H1 (cell line): ENCODE data around the gene CACNA1G. TPM values are rescaled to one million over a fixed set of nuclear protein-coding genes. Genes with fewer than 3 reads are reported as not detected.

Experiments
- CTCF ChIA-PET: fragments of 300-600 bp; sonication (Branson Sonifier 250); formaldehyde crosslinking; loops from one replicate; lab custom pipeline; 2021; ENCODE audit not compliant: partially characterized antibody; lab: Charles Lee
- POLR2A ChIA-PET: fragments of 300-600 bp; sonication (Branson Sonifier 250); formaldehyde crosslinking; loops from one replicate; lab custom pipeline; 2021; ENCODE audit warnings: inconsistent platforms; ENCODE audit not compliant: partially characterized antibody; lab: Charles Lee
- DNase-seq, 2 experiments: peaks; one replicate each; pipeline versions ENCODE4 v3.0.0 to v3.0.0-alpha.2; 2010 to 2022; ENCODE audit warnings: low spot score in 2 of 2, low read depth in 1 of 2, mixed read lengths in 1 of 2
- FAIRE-seq: peaks from 2 replicates; lab custom pipeline; 2011; peaks lifted over from hg19 to GRCh38; lab: Jason Lieb, UNC
- H2AFZ ChIP-seq: 2 replicates; pipeline ENCODE4 v1.8.1; 2012; ENCODE audit warnings: low read length, inconsistent platforms
- H2AK5ac ChIP-seq: 2 replicates; pipeline ENCODE4 v1.6.1; 2013; ENCODE audit warnings: low read depth, low read length
- H2BK120ac ChIP-seq: replicated peaks from 2 replicates; pipeline ENCODE3; 2013; ENCODE audit warnings: low read depth, low read length, inconsistent platforms
- H2BK12ac ChIP-seq: 2 replicates; pipeline ENCODE4 v1.6.1; 2013; ENCODE audit warnings: low read depth, low read length
- H2BK15ac ChIP-seq: 2 replicates; pipeline ENCODE4 v1.6.1; 2013; ENCODE audit warnings: low read length
- H2BK20ac ChIP-seq: 2 replicates; pipeline ENCODE4 v1.6.1; 2013; ENCODE audit warnings: low read length
- H2BK5ac ChIP-seq: 2 replicates; pipeline ENCODE4 v1.6.1; 2013; ENCODE audit warnings: low read depth, low read length
- H3K14ac ChIP-seq: 2 replicates; pipeline ENCODE4 v1.6.1; 2013; ENCODE audit warnings: inconsistent platforms; ENCODE audit not compliant: insufficient read length
- H3K18ac ChIP-seq: 2 replicates; pipeline ENCODE4 v1.6.1; 2013; ENCODE audit warnings: low read length; ENCODE audit errors: extremely low read depth
- H3K23ac ChIP-seq: 2 replicates; pipeline ENCODE4 v1.6.1; 2013; ENCODE audit warnings: inconsistent platforms; ENCODE audit not compliant: insufficient read length
- H3K23me2 ChIP-seq: 2 replicates; pipeline ENCODE4 v1.6.1; 2013; ENCODE audit warnings: low read depth, low read length
- H3K27ac ChIP-seq: 2 replicates; pipeline ENCODE4 v1.6.1; 2011; ENCODE audit warnings: low read depth, low read length, inconsistent platforms
- H3K27me3 ChIP-seq, 4 experiments: replicated peaks in 1 of 4; 1 replicate in 1 of 4; 2 replicates in 3 of 4; pipeline versions ENCODE4 v1.6.1 to v1.8.1; 2011 to 2013; ENCODE audit warnings: low read length in 3 of 4, mild to moderate bottlenecking in 3 of 4, inconsistent platforms in 2 of 4, mixed read lengths in 2 of 4, moderate library complexity in 1 of 4; ENCODE audit not compliant: control insufficient read depth in 3 of 4, insufficient read depth in 3 of 4; ENCODE audit errors: extremely low read depth in 1 of 4
- H3K36me3 ChIP-seq, 4 experiments: 2 replicates each; pipeline versions ENCODE4 v1.6.1 to v1.8.1; 2011 to 2013; ENCODE audit warnings: mild to moderate bottlenecking in 4 of 4, low read length in 3 of 4, moderate library complexity in 2 of 4, control low read depth in 1 of 4, inconsistent platforms in 1 of 4; ENCODE audit not compliant: insufficient read depth in 4 of 4, control insufficient read depth in 2 of 4
- H3K4ac ChIP-seq: replicated peaks from 2 replicates; pipeline ENCODE3; 2013; ENCODE audit warnings: low read length, low read depth, mixed read lengths, inconsistent platforms; ENCODE audit not compliant: insufficient read length
- H3K4me1 ChIP-seq, 4 experiments: replicated peaks in 1 of 4; 1 replicate in 1 of 4; 2 replicates in 3 of 4; pipeline versions ENCODE4 v1.6.1 to v1.8.1; 2011 to 2013; ENCODE audit warnings: low read length in 3 of 4, inconsistent platforms in 2 of 4, mixed read lengths in 1 of 4; ENCODE audit not compliant: insufficient read depth in 4 of 4, control insufficient read depth in 3 of 4
- H3K4me2 ChIP-seq, 2 experiments: 2 replicates each; pipeline versions ENCODE4 v1.6.1 to v1.8.1; 2011 to 2013; ENCODE audit warnings: low read depth in 2 of 2, low read length in 2 of 2, control low read depth in 1 of 2, inconsistent platforms in 1 of 2, mild to moderate bottlenecking in 1 of 2; ENCODE audit not compliant: insufficient read depth in 1 of 2
- H3K4me3 ChIP-seq, 4 experiments: fragments of 200-600, 300-600 bp in 1 of 4; sonication (generic), shearing (Covaris generic), sonication (Bioruptor Twin) in 1 of 4; 2 replicates each; pipeline versions ENCODE4 v1.5.1 to v1.8.1; 2011 to 2016; ENCODE audit warnings: low read length in 4 of 4, low read depth in 3 of 4, control low read depth in 2 of 4, inconsistent platforms in 2 of 4, mild to moderate bottlenecking in 2 of 4, mixed read lengths in 1 of 4, moderate library complexity in 1 of 4; ENCODE audit not compliant: insufficient read depth in 2 of 4; ENCODE audit errors: extremely low read depth in 1 of 4
- H3K56ac ChIP-seq: replicated peaks from 2 replicates; pipeline ENCODE3; 2013; ENCODE audit warnings: low read depth, mild to moderate bottlenecking, mixed read lengths, low read length, inconsistent platforms; ENCODE audit not compliant: insufficient read length
- H3K79me1 ChIP-seq: 2 replicates; pipeline ENCODE4 v1.6.1; 2013; ENCODE audit warnings: low read depth, low read length, control low read depth
- H3K79me2 ChIP-seq, 2 experiments: 2 replicates each; pipeline versions ENCODE4 v1.6.1 to v1.8.1; 2012 to 2013; ENCODE audit warnings: low read length in 2 of 2, mild to moderate bottlenecking in 2 of 2, inconsistent platforms in 1 of 2; ENCODE audit not compliant: insufficient read depth in 2 of 2, control insufficient read depth in 1 of 2
- H3K9ac ChIP-seq, 4 experiments: replicated peaks in 1 of 4; 1 replicate in 1 of 4; 2 replicates in 3 of 4; pipeline versions ENCODE4 v1.6.1 to v1.8.1; 2011 to 2013; ENCODE audit warnings: low read depth in 3 of 4, low read length in 3 of 4, control low read depth in 2 of 4, mild to moderate bottlenecking in 2 of 4, moderate library complexity in 2 of 4, inconsistent platforms in 1 of 4; ENCODE audit errors: extremely low read depth in 1 of 4
- H3K9me3 ChIP-seq, 2 experiments: 2 replicates each; pipeline versions ENCODE4 v1.6.1 to v1.8.1; 2012 to 2013; ENCODE audit warnings: mild to moderate bottlenecking in 2 of 2, moderate library complexity in 2 of 2, control low read depth in 1 of 2, inconsistent platforms in 1 of 2, low read depth in 1 of 2, low read length in 1 of 2, mixed read lengths in 1 of 2; ENCODE audit not compliant: insufficient read depth in 2 of 2
- H4K20me1 ChIP-seq, 2 experiments: replicated peaks in 1 of 2; 2 replicates each; pipeline versions ENCODE3 to v1.8.1; 2011 to 2013; ENCODE audit warnings: inconsistent platforms in 2 of 2, low read length in 2 of 2, mild to moderate bottlenecking in 1 of 2; ENCODE audit not compliant: insufficient read depth in 2 of 2, control insufficient read depth in 1 of 2
- H4K5ac ChIP-seq: 2 replicates; pipeline ENCODE4 v1.6.1; 2013; ENCODE audit warnings: low read length, low read depth, mixed read lengths, inconsistent platforms; ENCODE audit not compliant: insufficient read length
- H4K8ac ChIP-seq: 2 replicates; pipeline ENCODE4 v1.8.0; 2013; ENCODE audit warnings: mild to moderate bottlenecking, moderate library complexity, low read length, inconsistent platforms; ENCODE audit not compliant: insufficient read depth; ENCODE audit errors: extremely low read depth
- H4K91ac ChIP-seq: replicated peaks from 2 replicates; pipeline ENCODE3; 2013; ENCODE audit warnings: low read length, mixed read lengths, inconsistent platforms; ENCODE audit not compliant: insufficient read length
- ASH2L ChIP-seq: fragments of 200-600, 300-600 bp; sonication (generic); IDR thresholded peaks from one replicate; pipeline ENCODE4 v1.7.1; 2017; ENCODE audit warnings: low read length
- CHD2 ChIP-seq: IDR thresholded peaks from 2 replicates; pipeline ENCODE4 v1.6.1; 2012; ENCODE audit warnings: low read length, improper control_type of control experiment
- CREB1 ChIP-seq: IDR thresholded peaks from 2 replicates; pipeline ENCODE4 v1.6.1; 2012; ENCODE audit warnings: inconsistent platforms
- NRF1 ChIP-seq: IDR thresholded peaks from 2 replicates; pipeline ENCODE4 v1.6.1; 2011; ENCODE audit warnings: mild to moderate bottlenecking, low read depth, low read length, improper control_type of control experiment
- POLR2A ChIP-seq, 2 experiments: IDR thresholded peaks; 1 replicate in 1 of 2; 2 replicates in 1 of 2; pipeline ENCODE4 v1.6.1; 2011; ENCODE audit warnings: low read depth in 2 of 2, low read length in 2 of 2, mild to moderate bottlenecking in 2 of 2; ENCODE audit errors: control extremely low read depth in 1 of 2
- RBBP5 ChIP-seq: IDR thresholded peaks from 2 replicates; pipeline ENCODE4 v1.7.1; 2012; ENCODE audit warnings: low read depth, mild to moderate bottlenecking, inconsistent platforms, low read length, moderate library complexity, borderline replicate concordance
- RXRA ChIP-seq: IDR thresholded peaks from 2 replicates; pipeline ENCODE4 v1.6.1; 2011; ENCODE audit warnings: low read depth, mild to moderate bottlenecking, low read length, moderate library complexity; ENCODE audit not compliant: insufficient read depth
- WGBS, 2 experiments: shearing (Covaris generic) in 1 of 2; methylation state at CpG; one replicate each; pipeline versions ENCODE4 v1.1.6 to v1.1.7; 2013 to 2015; ENCODE audit warnings: low lambda C conversion rate in 2 of 2, mixed read lengths in 2 of 2, inconsistent platforms in 1 of 2, low coverage in 1 of 2, missing lambda C conversion rate in 1 of 2; ENCODE audit not compliant: insufficient replicate concordance in 2 of 2, insufficient coverage in 1 of 2, insufficient read length in 1 of 2; ENCODE audit errors: extremely low coverage in 1 of 2, missing lambda C conversion rate in 1 of 2; 5-methylcytosine and 5-hydroxymethylcytosine counted together
- polyA plus RNA-seq, 7 experiments: library from polyadenylated mRNA; depleted of rRNA in 3 of 7; stranded (reverse) in 5 of 7; unstranded in 2 of 7; fragments of >200 nt in 5 of 7; fragments of 200-250 nt in 2 of 7; gene quantifications; 1 replicate in 5 of 7; 2 replicates in 1 of 7; 4 replicates in 1 of 7; pipeline versions ENCODE4 v1.2.1 to v1.2.3, GENCODE V29; 2011 to 2013; ENCODE audit warnings: missing spikeins in 2 of 7, mixed read lengths in 2 of 7
- total RNA-seq: library from RNA; stranded (reverse); fragmentation: NEBNext Ultra II Directional; extraction: Animal tissue kit (Norgen Biotek cat#: 25700); gene quantifications from 2 replicates; pipeline ENCODE4 v1.2.1, GENCODE V29; 2021

CACNA1G gene
- total and polyA plus RNA-seq, 2 of the 8 experiments (the other 6 are each of a cell fraction or from before 2014, with no cell fraction given): 2.9 to 4.9 TPM

DNA sequence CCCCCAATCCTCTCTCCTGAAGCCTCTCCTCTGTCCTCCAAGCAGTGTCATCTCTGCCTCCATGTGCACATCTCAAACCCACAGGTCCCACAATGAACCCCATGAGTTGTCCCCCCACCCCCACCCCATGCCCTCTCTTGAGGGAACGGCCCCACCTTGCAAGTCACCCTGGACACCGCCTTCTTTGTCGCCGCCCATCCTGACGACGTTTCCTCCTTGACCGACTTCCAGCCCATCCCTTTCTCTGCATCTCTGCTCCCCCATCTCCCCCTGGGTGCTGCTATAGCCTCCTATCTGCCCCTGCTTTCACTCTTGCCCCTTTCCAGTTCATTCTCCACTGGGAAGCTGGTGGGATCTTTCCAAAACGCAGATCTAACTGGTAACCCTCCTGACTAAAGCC is 15.2 kb upstream of the CACNA1G start:
- CTCF ChIA-PET: interaction anchor here (0.6 to 1.5 kb wide), 12 partner anchors 17 to 181 kb away, joined by 3 to 4 read pairs (median 3); no protein-coding TSS in a partner anchor
- WGBS, 2 experiments: 77% methylated on average over 6 of the region's 8 CpGs; no CpG with 5 or more reads in 1 of the 2 experiments

More for the DNA sequence above, 15.2 kb upstream of the CACNA1G start:
- Histone ChIP-seq H2BK5ac (no peak overlapping the region), H2BK15ac (0 out of 2 replicates have a peak overlapping the region, but pooled peaks have one; percentile 81), H2BK120ac (no peak overlapping the region), H3K79me2 (no peaks in the 10 kb centered on the region), H3K4me2 (no peak overlapping the region), H3K56ac (no peak overlapping the region), H3K27ac (no peak overlapping the region), H3K4me1 (peaks cover 6 to 21% (median 16%) of the 10 kb centered on the region in 4 experiments), H2AFZ (no peak overlapping the region), H3K36me3 (no peaks in the 10 kb centered on the region), H2BK20ac (no peak overlapping the region)
- POLR2A ChIA-PET: no interaction called here
- TF ChIP-seq NRF1 (no peak), ASH2L (no peak), POLR2A (IDR thresholded peaks at IDR 0.05; ENCODE audit: control extremely low read depth in 1 of 2, low read depth in 2 of 2, low read length in 2 of 2) (no peak), CREB1 (no peak), CHD2 (no peak), RBBP5 (no peak), RXRA (no peak)
- TF ChIP-seq, all 59 proteins: peak for 0
- peak overlapping the region; percentile 31 for H4K91ac ChIP-seq
- H3K79me1 ChIP-seq: no peaks in the 10 kb centered on the region
- no peak overlapping the region for H4K8ac ChIP-seq
- H2AK5ac ChIP-seq: no peak overlapping the region
- H3K23ac ChIP-seq: no peak overlapping the region
- peaks cover 5% of the 10 kb centered on the region; the same call in 1 of the 2 replicates for H3K23me2 ChIP-seq
- H2BK12ac ChIP-seq: 0 out of 2 replicates have a peak overlapping the region, but pooled peaks have one; percentile 39
- H3K18ac ChIP-seq: no peak overlapping the region
- FAIRE-seq (no peak), DNase-seq (no peak)
- H3K4ac ChIP-seq: no peak overlapping the region
- H3K27me3 ChIP-seq: peaks cover 0 to 6% (median 5%) of the 10 kb centered on the region in 4 experiments; a peak in 4 of 7 replicates
- no peak overlapping the region for H3K9ac ChIP-seq
- no peaks in the 10 kb centered on the region for H3K9me3 ChIP-seq
- no peak overlapping the region for H4K5ac ChIP-seq
- no peaks in the 10 kb centered on the region for H4K20me1 ChIP-seq
- no peak overlapping the region for H3K14ac ChIP-seq
- no peak overlapping the region for H3K4me3 ChIP-seq
